SK-N-SH (cell line): ENCODE data around the gene KLK14.

ENCODE experiments used
- CHD2 ChIP-seq: fragments of 150-350 bp; IDR thresholded peaks from 2 replicates; pipeline ENCODE4 v1.6.1; 2018; ENCODE audit warnings: low read length; ENCODE audit not compliant: partially characterized antibody
- CTCF ChIP-seq: fragments of 200-600 bp; sonication (generic); IDR thresholded peaks from 2 replicates; pipeline ENCODE4 v1.6.1; 2017; ENCODE audit warnings: antibody characterized with exemption, mild to moderate bottlenecking, moderate library complexity
- EP300 ChIP-seq, 2 experiments: IDR thresholded peaks; 2 replicates each; pipeline versions ENCODE4 v1.4.0 to v1.6.1; 2012; ENCODE audit warnings: borderline replicate concordance in 1 of 2, low read depth in 1 of 2, low read length in 1 of 2
- GATA2 ChIP-seq: sonication (generic); formaldehyde crosslinking; IDR thresholded peaks from 2 replicates; pipeline ENCODE4 v1.5.0; 2020; ENCODE audit warnings: mild to moderate bottlenecking, missing genetic modification reagents
- NRF1 ChIP-seq: IDR thresholded peaks from 2 replicates; pipeline ENCODE4 v1.6.1; 2012; ENCODE audit warnings: low read depth, mild to moderate bottlenecking, low read length
- POLR2AphosphoS5 ChIP-seq: IDR thresholded peaks from 2 replicates; pipeline ENCODE4 v1.6.1; 2012; ENCODE audit warnings: low read depth, low read length
- REST ChIP-seq: IDR thresholded peaks from 2 replicates; pipeline ENCODE4 v1.6.1; 2012; ENCODE audit warnings: mild to moderate bottlenecking, low read depth, low read length, moderate library complexity
- SMC3 ChIP-seq: IDR thresholded peaks from 2 replicates; pipeline ENCODE4 v1.6.1; 2012; ENCODE audit warnings: low read depth, low read length, improper control_type of control experiment
- TAF1 ChIP-seq: IDR thresholded peaks from 2 replicates; pipeline ENCODE4 v1.6.1; 2012; ENCODE audit warnings: low read depth, mild to moderate bottlenecking, low read length, moderate library complexity, borderline replicate concordance
- ZBTB33 ChIP-seq: IDR thresholded peaks from 2 replicates; pipeline ENCODE4 v1.4.0; 2012; ENCODE audit warnings: low read depth, borderline replicate concordance

GRCh38 chr19:51078731-51079130 lies 4.0 kb downstream of the KLK14 start:
- TF ChIP-seq POLR2AphosphoS5 (no peak), REST (no peak), ZBTB33 (no peak), CTCF (no peak), CHD2 (no peak), EP300 (IDR thresholded peaks at IDR 0.05; ENCODE audit: borderline replicate concordance in 1 of 2, low read depth in 1 of 2, low read length in 1 of 2) (no peak), TAF1 (no peak), NRF1 (no peak), SMC3 (no peak), GATA2 (no peak)
